Loucy (cell line): Measurements from ENCODE around the gene USP43.
"Not testable (repeated sequence)": the region's sequence is repeated elsewhere in the genome, so short reads cannot be mapped to it uniquely, and the experiment has no call there.

Experiments
- H2AFZ ChIP-seq: fragments of 200-600 bp; sonication (generic); 2 replicates; pipeline ENCODE4 v1.6.0; 2016; ENCODE audit warnings: antibody characterized with exemption, mild to moderate bottlenecking, low read length, moderate library complexity
- H3F3A ChIP-seq: fragments of 200-600 bp; 2 replicates; pipeline ENCODE4 v1.6.0; 2016; ENCODE audit warnings: antibody characterized with exemption, low read depth, mild to moderate bottlenecking
- H3K27me3 ChIP-seq: fragments of 200-600 bp; sonication (generic); 2 replicates; pipeline ENCODE4 v1.6.1; 2014; ENCODE audit warnings: low read length, mild to moderate bottlenecking; ENCODE audit not compliant: insufficient read depth, poor library complexity, severe bottlenecking
- H3K36me3 ChIP-seq: fragments of 200-600 bp; sonication (generic); 2 replicates; pipeline ENCODE4 v1.6.1; 2016; ENCODE audit warnings: low read length; ENCODE audit not compliant: insufficient read depth
- H3K4me1 ChIP-seq: fragments of 200-600 bp; sonication (generic); 2 replicates; pipeline ENCODE4 v1.5.1; 2014; ENCODE audit warnings: low read length, mild to moderate bottlenecking; ENCODE audit not compliant: insufficient read depth, poor library complexity, severe bottlenecking
- H3K4me2 ChIP-seq: fragments of 200-600 bp; sonication (generic); 2 replicates; pipeline ENCODE4 v1.6.0; 2014; ENCODE audit warnings: antibody characterized with exemption, low read length, low read depth, mild to moderate bottlenecking; ENCODE audit not compliant: poor library complexity, severe bottlenecking
- H3K4me3 ChIP-seq: fragments of 200-600 bp; sonication (generic); 2 replicates; pipeline ENCODE4 v1.5.1; 2014; ENCODE audit warnings: low read length, mild to moderate bottlenecking, mixed read lengths; ENCODE audit not compliant: poor library complexity, severe bottlenecking
- H3K79me2 ChIP-seq: fragments of 200-600 bp; sonication (generic); 2 replicates; pipeline ENCODE4 v1.6.1; 2014; ENCODE audit warnings: low read length; ENCODE audit not compliant: insufficient read depth
- H3K9ac ChIP-seq: fragments of 200-600 bp; sonication (generic); 2 replicates; pipeline ENCODE4 v1.6.0; 2014; ENCODE audit warnings: mild to moderate bottlenecking, low read depth, low read length, moderate library complexity; ENCODE audit not compliant: poor library complexity, severe bottlenecking
- H3K9me2 ChIP-seq: fragments of 200-600 bp; sonication (generic); replicated peaks from 2 replicates; pipeline ENCODE4 v1.6.1; 2016; ENCODE audit warnings: low read depth, low read length, mixed read lengths
- H3K9me3 ChIP-seq: fragments of 200-600 bp; sonication (generic); 2 replicates; pipeline ENCODE4 v1.6.1; 2014; ENCODE audit warnings: mild to moderate bottlenecking, antibody characterized with exemption, low read length, low read depth; ENCODE audit not compliant: insufficient read depth
- H4K20me1 ChIP-seq: fragments of 200-600 bp; sonication (generic); 2 replicates; pipeline ENCODE4 v1.6.0; 2014; ENCODE audit warnings: antibody characterized with exemption, low read length, mild to moderate bottlenecking; ENCODE audit not compliant: insufficient read depth, poor library complexity, severe bottlenecking
- EZH2phosphoT487 ChIP-seq: fragments of 200-600 bp; IDR thresholded peaks from 2 replicates; pipeline ENCODE4 v1.6.1; 2018; ENCODE audit warnings: antibody characterized with exemption, mild to moderate bottlenecking, moderate library complexity, borderline replicate concordance
- TF ChIP-seq, protein P1 (sequence below): fragments of 200-600 bp; sonication (generic); conservative IDR thresholded peaks from 2 replicates; pipeline ENCODE4 v1.5.1; 2014; ENCODE audit warnings: mild to moderate bottlenecking, antibody characterized with exemption, low read length

Gene USP43, protein sequence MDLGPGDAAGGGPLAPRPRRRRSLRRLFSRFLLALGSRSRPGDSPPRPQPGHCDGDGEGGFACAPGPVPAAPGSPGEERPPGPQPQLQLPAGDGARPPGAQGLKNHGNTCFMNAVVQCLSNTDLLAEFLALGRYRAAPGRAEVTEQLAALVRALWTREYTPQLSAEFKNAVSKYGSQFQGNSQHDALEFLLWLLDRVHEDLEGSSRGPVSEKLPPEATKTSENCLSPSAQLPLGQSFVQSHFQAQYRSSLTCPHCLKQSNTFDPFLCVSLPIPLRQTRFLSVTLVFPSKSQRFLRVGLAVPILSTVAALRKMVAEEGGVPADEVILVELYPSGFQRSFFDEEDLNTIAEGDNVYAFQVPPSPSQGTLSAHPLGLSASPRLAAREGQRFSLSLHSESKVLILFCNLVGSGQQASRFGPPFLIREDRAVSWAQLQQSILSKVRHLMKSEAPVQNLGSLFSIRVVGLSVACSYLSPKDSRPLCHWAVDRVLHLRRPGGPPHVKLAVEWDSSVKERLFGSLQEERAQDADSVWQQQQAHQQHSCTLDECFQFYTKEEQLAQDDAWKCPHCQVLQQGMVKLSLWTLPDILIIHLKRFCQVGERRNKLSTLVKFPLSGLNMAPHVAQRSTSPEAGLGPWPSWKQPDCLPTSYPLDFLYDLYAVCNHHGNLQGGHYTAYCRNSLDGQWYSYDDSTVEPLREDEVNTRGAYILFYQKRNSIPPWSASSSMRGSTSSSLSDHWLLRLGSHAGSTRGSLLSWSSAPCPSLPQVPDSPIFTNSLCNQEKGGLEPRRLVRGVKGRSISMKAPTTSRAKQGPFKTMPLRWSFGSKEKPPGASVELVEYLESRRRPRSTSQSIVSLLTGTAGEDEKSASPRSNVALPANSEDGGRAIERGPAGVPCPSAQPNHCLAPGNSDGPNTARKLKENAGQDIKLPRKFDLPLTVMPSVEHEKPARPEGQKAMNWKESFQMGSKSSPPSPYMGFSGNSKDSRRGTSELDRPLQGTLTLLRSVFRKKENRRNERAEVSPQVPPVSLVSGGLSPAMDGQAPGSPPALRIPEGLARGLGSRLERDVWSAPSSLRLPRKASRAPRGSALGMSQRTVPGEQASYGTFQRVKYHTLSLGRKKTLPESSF

DNA sequence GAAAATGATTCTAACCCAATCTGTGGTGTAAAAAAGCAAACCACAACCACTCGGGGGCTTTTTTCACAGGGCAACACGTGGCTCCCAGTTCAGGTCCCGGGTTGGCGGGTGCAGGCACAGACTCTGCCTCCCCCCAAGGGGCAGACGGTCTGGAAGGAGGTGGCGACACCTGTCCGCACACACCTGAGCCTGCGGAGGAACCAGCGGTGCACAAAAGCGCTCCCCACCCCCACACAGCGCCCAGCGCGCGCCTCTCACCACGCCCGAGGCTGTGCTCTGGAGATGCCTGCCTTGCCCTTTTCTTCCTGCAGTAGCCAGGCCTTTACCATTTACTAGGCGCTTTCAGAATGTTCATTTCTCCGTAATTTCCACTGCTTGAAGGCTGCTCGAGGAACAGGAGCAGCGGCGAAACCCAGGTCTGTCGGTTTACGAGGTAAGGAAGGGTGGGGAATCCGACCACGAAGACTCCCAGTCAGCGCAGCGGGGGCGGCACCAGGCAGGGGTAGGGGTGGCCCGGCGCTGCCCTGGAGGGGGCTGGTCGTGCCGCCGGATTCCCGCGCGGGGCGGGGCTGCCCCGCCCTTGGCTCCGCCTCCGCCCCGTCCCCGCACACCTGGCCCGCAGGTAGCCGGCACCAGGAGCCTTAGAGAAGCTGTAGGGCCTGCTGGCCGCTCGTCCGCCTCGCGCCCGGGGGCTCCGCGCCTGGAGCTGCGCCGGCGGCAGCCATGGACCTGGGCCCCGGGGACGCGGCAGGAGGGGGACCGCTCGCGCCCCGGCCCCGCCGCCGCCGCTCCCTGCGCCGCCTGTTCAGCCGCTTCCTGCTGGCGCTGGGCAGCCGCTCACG is at the start of gene USP43:
Gene USP43 (plus strand): TSS at position 608 of the 842 bp plus-strand sequence. CDS start 116 bp downstream, at position 724.
- no peaks in the 10 kb centered on the region for H3K36me3 ChIP-seq
- H3K79me2 ChIP-seq, result peaks cover 18% of the 10 kb centered on the region
- H3K9me2 ChIP-seq, result no peaks in the 10 kb centered on the region
- peak within 1 kb of the TSS; percentile 75 for H3K9ac ChIP-seq
- peaks cover 7% of the 10 kb centered on the region for H4K20me1 ChIP-seq
- H3K9me3 ChIP-seq, result no peaks in the 10 kb centered on the region
- TF ChIP-seq EZH2phosphoT487, result no peak
- TF ChIP-seq, protein P1, sequence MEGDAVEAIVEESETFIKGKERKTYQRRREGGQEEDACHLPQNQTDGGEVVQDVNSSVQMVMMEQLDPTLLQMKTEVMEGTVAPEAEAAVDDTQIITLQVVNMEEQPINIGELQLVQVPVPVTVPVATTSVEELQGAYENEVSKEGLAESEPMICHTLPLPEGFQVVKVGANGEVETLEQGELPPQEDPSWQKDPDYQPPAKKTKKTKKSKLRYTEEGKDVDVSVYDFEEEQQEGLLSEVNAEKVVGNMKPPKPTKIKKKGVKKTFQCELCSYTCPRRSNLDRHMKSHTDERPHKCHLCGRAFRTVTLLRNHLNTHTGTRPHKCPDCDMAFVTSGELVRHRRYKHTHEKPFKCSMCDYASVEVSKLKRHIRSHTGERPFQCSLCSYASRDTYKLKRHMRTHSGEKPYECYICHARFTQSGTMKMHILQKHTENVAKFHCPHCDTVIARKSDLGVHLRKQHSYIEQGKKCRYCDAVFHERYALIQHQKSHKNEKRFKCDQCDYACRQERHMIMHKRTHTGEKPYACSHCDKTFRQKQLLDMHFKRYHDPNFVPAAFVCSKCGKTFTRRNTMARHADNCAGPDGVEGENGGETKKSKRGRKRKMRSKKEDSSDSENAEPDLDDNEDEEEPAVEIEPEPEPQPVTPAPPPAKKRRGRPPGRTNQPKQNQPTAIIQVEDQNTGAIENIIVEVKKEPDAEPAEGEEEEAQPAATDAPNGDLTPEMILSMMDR, result 0 out of 2 replicates have a peak, but pooled peaks have one; percentile 5
- peak within 1 kb of the TSS; percentile 86 for H2AFZ ChIP-seq
- H3K4me3 ChIP-seq, result peak within 1 kb of the TSS; percentile 86
- peak within 1 kb of the TSS; percentile 82 for H3K4me2 ChIP-seq
- H3K27me3 ChIP-seq, result no peaks in the 10 kb centered on the region
- no peaks in the 10 kb centered on the region for H3F3A ChIP-seq
- peaks cover 23% of the 10 kb centered on the region for H3K4me1 ChIP-seq

DNA sequence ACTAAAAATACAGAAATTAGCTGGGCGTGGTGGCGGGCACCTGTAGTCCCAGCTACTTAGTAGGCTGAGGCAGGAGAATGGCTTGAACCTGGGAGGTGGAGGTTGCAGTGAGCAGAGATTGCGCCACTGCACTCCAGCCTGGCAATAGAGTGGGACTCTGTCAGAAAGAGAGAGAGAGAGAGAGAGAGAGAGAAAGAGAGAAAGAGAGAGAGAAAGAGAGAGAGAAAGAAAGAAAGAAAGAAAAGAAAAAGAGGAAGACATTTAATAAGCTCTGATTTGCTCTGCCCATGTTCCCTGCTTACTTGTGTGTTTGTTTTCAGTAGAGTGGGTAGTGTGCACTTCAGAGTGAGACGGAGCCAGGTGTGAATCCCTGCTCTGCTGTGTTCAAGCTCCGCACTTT is 47.7 kb upstream of the USP43 start:
- H3K27me3 ChIP-seq, H3K4me1 ChIP-seq, H3K4me3 ChIP-seq, H3K79me2 ChIP-seq, H4K20me1 ChIP-seq, H3K4me2 ChIP-seq, H3K9me3 ChIP-seq, H2AFZ ChIP-seq, H3F3A ChIP-seq, H3K36me3 ChIP-seq, H3K9me2 ChIP-seq, H3K9ac ChIP-seq: not testable (repeated sequence)

DNA sequence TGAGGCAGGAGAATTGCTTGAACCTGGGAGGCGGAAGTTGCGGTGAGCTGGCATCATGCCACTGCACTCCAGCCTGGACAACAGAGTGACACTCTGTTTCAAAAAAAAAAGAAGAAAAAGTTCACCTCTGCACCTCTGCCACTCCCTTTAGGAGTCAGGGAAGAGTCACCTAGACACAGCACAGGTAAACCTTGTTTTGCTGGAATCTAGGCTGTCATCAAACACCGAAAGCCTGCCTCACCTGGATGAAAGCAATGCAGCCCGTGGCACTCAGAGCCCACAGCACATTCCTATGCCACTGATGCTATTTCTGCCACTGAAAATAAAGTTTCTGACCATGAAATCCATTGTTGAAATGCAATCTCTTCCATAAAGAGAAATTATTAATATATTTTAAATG is 46.7 kb upstream of the USP43 start:
- Histone ChIP-seq H3K9me2 (no peaks in the 10 kb centered on the region), H3K9ac (no peak overlapping the region), H3K4me3 (no peak overlapping the region), H3K9me3 (no peaks in the 10 kb centered on the region), H3K79me2 (no peaks in the 10 kb centered on the region), H4K20me1 (no peaks in the 10 kb centered on the region), H2AFZ (no peak overlapping the region), H3K4me1 (no peaks in the 10 kb centered on the region), H3K27me3 (no peaks in the 10 kb centered on the region), H3F3A (no peaks in the 10 kb centered on the region), H3K4me2 (no peak overlapping the region), H3K36me3 (no peaks in the 10 kb centered on the region)
- TF ChIP-seq, protein P1, result no peak
- no peak for TF ChIP-seq EZH2phosphoT487

DNA sequence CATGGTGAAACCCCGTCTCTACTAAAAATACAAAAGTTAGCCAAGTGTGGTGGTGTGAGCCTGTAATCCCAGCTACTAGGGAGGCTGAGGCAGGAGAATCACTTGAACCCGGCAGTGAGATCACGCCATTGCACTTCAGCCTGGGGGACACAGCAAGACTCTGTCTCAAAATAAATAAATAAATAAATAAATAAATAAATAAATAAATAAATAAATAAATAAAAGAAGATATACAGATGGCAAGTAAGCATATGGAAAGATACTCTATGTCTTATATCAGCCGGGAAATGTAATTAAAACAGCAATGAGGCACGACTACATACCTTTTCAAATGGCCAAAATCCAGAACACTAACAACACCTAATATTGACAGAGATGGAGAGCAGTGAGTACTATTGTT is 40.7 kb upstream of the USP43 start:
- not testable (repeated sequence) for H3K9ac ChIP-seq, H3K9me3 ChIP-seq, H4K20me1 ChIP-seq, H3K27me3 ChIP-seq, H3K4me2 ChIP-seq, H3K79me2 ChIP-seq, H3F3A ChIP-seq, H3K4me3 ChIP-seq, H3K4me1 ChIP-seq, H3K9me2 ChIP-seq, H2AFZ ChIP-seq, H3K36me3 ChIP-seq
